Adipose tissue (tissue), 3 donors: ENCODE data around the gene PRIM1. TPM values are rescaled to one million over a fixed set of nuclear protein-coding genes. Genes with fewer than 3 reads are reported as not detected.
"Not testable (repeated sequence)": the region's sequence is repeated elsewhere in the genome, so short reads cannot be mapped to it uniquely, and the experiment has no call there.

Source experiments
- H3K27ac ChIP-seq: one replicate; pipeline ENCODE4 v1.5.1; 2013; ENCODE audit warnings: low read depth, low read length
- WGBS, 3 donors: extraction: QIAGEN DNeasy Blood & Tissue Kit; methylation state at CpG; one replicate each; pipeline ENCODE4 v1.1.7; 2013; 5-methylcytosine and 5-hydroxymethylcytosine counted together
- polyA plus RNA-seq, 3 donors: library from polyadenylated mRNA; stranded (reverse); fragments of 200-250 nt; gene quantifications; one replicate each; pipeline ENCODE4 v1.2.3, GENCODE V29; 2013
- donor health status: healthy with polysubstance abuse.
- donor health status: Bipolar disorder and iron deficiency.
- donor health status: healthy.

The PRIM1 gene
- polyA plus RNA-seq, 3 donors, result 3.3 to 5.8 (median 5.1) TPM

- whole genome bisulfite sequencing, 3 donors, result 38 to 66% (median 44%) methylated on average over 4 of the region's 4 CpGs
- H3K27ac ChIP-seq, result no peak overlapping the region
Measured at GRCh38 chr12:56722832-56723231, 29.3 kb downstream of the PRIM1 start.

- no peak overlapping the region for H3K27ac ChIP-seq
Measured at GRCh38 chr12:56721721-56722120, 30.4 kb downstream of the PRIM1 start.

GRCh38 chr12:56721216-56721615 lies 30.9 kb downstream of the PRIM1 start:
- no peak overlapping the region for H3K27ac ChIP-seq

More at GRCh38 chr12:56721721-56722120, 30.4 kb downstream of the PRIM1 start:
- 23 to 44% (median 35%) methylated on average over 2 of the region's 2 CpGs for WGBS, 3 donors

GRCh38 chr12:56720731-56721151 lies 31.4 kb downstream of the PRIM1 start:
- H3K27ac ChIP-seq, result peak overlapping the region; percentile 52
- WGBS, 3 donors, result 51 to 81% (median 65%) methylated on average over 1 of the region's 1 CpG

More at GRCh38 chr12:56721216-56721615, 30.9 kb downstream of the PRIM1 start:
- WGBS, 3 donors, result 49 to 65% (median 61%) methylated on average over 2 of the region's 2 CpGs

GRCh38 chr12:56719056-56719455 lies 33.1 kb downstream of the PRIM1 start:
- H3K27ac ChIP-seq, result no peak overlapping the region

- WGBS, 3 donors, result 43 to 69% (median 47%) methylated on average over 4 of the region's 4 CpGs
- H3K27ac ChIP-seq, result no peak overlapping the region
Measured at GRCh38 chr12:56718636-56719035, 33.5 kb downstream of the PRIM1 start.

GRCh38 chr12:56718149-56718548 lies 34.0 kb downstream of the PRIM1 start:
- no peak overlapping the region for H3K27ac ChIP-seq
- 50 to 89% (median 60%) methylated on average over 1 of the region's 1 CpG for whole genome bisulfite sequencing, 3 donors

- 63 to 85% (median 75%) methylated on average over 4 of the region's 4 CpGs for WGBS, 3 donors
- H3K27ac ChIP-seq, result no peak overlapping the region
Measured at GRCh38 chr12:56716933-56717880, 34.9 kb downstream of the PRIM1 start.

- 34 to 79% (median 69%) methylated on average over 1 of the region's 1 CpG for WGBS, 3 donors
- no peak overlapping the region for H3K27ac ChIP-seq
Measured at GRCh38 chr12:56716458-56716857, 35.7 kb downstream of the PRIM1 start.

GRCh38 chr12:56715798-56716197 lies 36.3 kb downstream of the PRIM1 start:
- H3K27ac ChIP-seq, result no peak overlapping the region
- WGBS, 3 donors, result 70 to 78% (median 77%) methylated on average over 8 of the region's 8 CpGs

- 84 to 95% (median 94%) methylated on average over 2 of the region's 2 CpGs for whole genome bisulfite sequencing, 3 donors
- no peak overlapping the region for H3K27ac ChIP-seq
Measured at GRCh38 chr12:56714431-56714929, 37.6 kb downstream of the PRIM1 start.

- no peak overlapping the region for H3K27ac ChIP-seq
- 61 to 80% (median 68%) methylated on average over 3 of the region's 3 CpGs for WGBS, 3 donors
Measured at GRCh38 chr12:56713345-56713744, 38.8 kb downstream of the PRIM1 start.

- no peak overlapping the region for H3K27ac ChIP-seq
- 71 to 80% (median 76%) methylated on average over 5 of the region's 5 CpGs for WGBS, 3 donors
Measured at GRCh38 chr12:56709759-56710376, 42.3 kb downstream of the PRIM1 start.

GRCh38 chr12:56704522-56704921 lies 47.6 kb downstream of the PRIM1 start:
- 79 to 92% (median 92%) methylated on average over 5 of the region's 5 CpGs for WGBS, 3 donors
- H3K27ac ChIP-seq, result not testable (repeated sequence)

- H3K27ac ChIP-seq, result no peak overlapping the region
- WGBS, 3 donors, result 65 to 82% (median 76%) methylated on average over 3 of the region's 3 CpGs
Measured at GRCh38 chr12:56699020-56699661, 53.0 kb downstream of the PRIM1 start.

GRCh38 chr12:56695327-56696101 lies 56.6 kb downstream of the PRIM1 start:
- H3K27ac ChIP-seq, result no peak overlapping the region

GRCh38 chr12:56694161-56694560 lies 58.0 kb downstream of the PRIM1 start:
- 80 to 88% (median 84%) methylated on average over 5 of the region's 5 CpGs for WGBS, 3 donors

More at GRCh38 chr12:56695327-56696101, 56.6 kb downstream of the PRIM1 start:
- 72 to 80% (median 76%) methylated on average over 2 of the region's 2 CpGs for WGBS, 3 donors

GRCh38 chr12:56688846-56689109 lies 63.3 kb downstream of the PRIM1 start:
- H3K27ac ChIP-seq, result peak overlapping the region; percentile 78
- 1 to 2% (median 2%) methylated on average over 7 of the region's 7 CpGs for WGBS, 3 donors

More at GRCh38 chr12:56694161-56694560, 58.0 kb downstream of the PRIM1 start:
- no peak overlapping the region for H3K27ac ChIP-seq
